ENCODE results near the gene CCKAR. TPM values are rescaled to one million over a fixed set of nuclear protein-coding genes. Genes with fewer than 3 reads are reported as not detected.

The CCKAR gene
- polyA plus RNA-seq, 4 donors = not detected

GRCh38 chr4:26491449-26492170, 1.3 kb upstream of the CCKAR start:
- DNase-seq (ENCODE audit: low read depth in 4 of 4, low spot score in 2 of 4) = no peak

GRCh38 chr4:26490960-26491284, 638 bp upstream of the CCKAR start:
- DNase-seq (ENCODE audit: low read depth in 4 of 4, low spot score in 2 of 4) = no peak

GRCh38 chr4:26489101-26489985, 941 bp downstream of the CCKAR start:
- DNase-seq (ENCODE audit: low read depth in 4 of 4, low spot score in 2 of 4) = no peak

GRCh38 chr4:26485684-26486083, 4.6 kb downstream of the CCKAR start:
- no peak for DNase-seq (ENCODE audit: low read depth in 4 of 4, low spot score in 2 of 4)

- DNase-seq (ENCODE audit: low read depth in 4 of 4, low spot score in 2 of 4) = no peak
Measured at GRCh38 chr4:26484516-26484915, 5.8 kb downstream of the CCKAR start.

GRCh38 chr4:26484032-26484515, 6.2 kb downstream of the CCKAR start:
- DNase-seq (ENCODE audit: low read depth in 4 of 4, low spot score in 2 of 4) = peak in 2 of 4 donors; percentile 30 to 45

- no peak for DNase-seq (ENCODE audit: low read depth in 4 of 4, low spot score in 2 of 4)
Measured at GRCh38 chr4:26482508-26483462, 7.5 kb downstream of the CCKAR start.

GRCh38 chr4:26478330-26478729, 12.0 kb downstream of the CCKAR start:
- DNase-seq (ENCODE audit: low read depth in 4 of 4, low spot score in 2 of 4) = no peak

- no peak for DNase-seq (ENCODE audit: low read depth in 4 of 4, low spot score in 2 of 4)
Measured at GRCh38 chr4:26476545-26476944, 13.7 kb downstream of the CCKAR start.

GRCh38 chr4:26475716-26476115, 14.6 kb downstream of the CCKAR start:
- no peak for DNase-seq (ENCODE audit: low read depth in 4 of 4, low spot score in 2 of 4)

GRCh38 chr4:26474551-26474950, 15.7 kb downstream of the CCKAR start:
- DNase-seq (ENCODE audit: low read depth in 4 of 4, low spot score in 2 of 4) = no peak

- DNase-seq (ENCODE audit: low read depth in 4 of 4, low spot score in 2 of 4) = no peak
Measured at GRCh38 chr4:26473893-26474292, 16.4 kb downstream of the CCKAR start.

GRCh38 chr4:26471890-26472289, 18.4 kb downstream of the CCKAR start:
- no peak for DNase-seq (ENCODE audit: low read depth in 4 of 4, low spot score in 2 of 4)

GRCh38 chr4:26468977-26469376, 21.3 kb downstream of the CCKAR start:
- DNase-seq (ENCODE audit: low read depth in 4 of 4, low spot score in 2 of 4) = no peak

GRCh38 chr4:26468283-26468949, 21.9 kb downstream of the CCKAR start:
- no peak for DNase-seq (ENCODE audit: low read depth in 4 of 4, low spot score in 2 of 4)

GRCh38 chr4:26467724-26468123, 22.6 kb downstream of the CCKAR start:
- no peak for DNase-seq (ENCODE audit: low read depth in 4 of 4, low spot score in 2 of 4)

- DNase-seq (ENCODE audit: low read depth in 4 of 4, low spot score in 2 of 4) = no peak
Measured at GRCh38 chr4:26466578-26467270, 23.6 kb downstream of the CCKAR start.

- no peak for DNase-seq (ENCODE audit: low read depth in 4 of 4, low spot score in 2 of 4)
Measured at GRCh38 chr4:26464420-26465095, 25.7 kb downstream of the CCKAR start.

GRCh38 chr4:26463386-26463785, 26.9 kb downstream of the CCKAR start:
- DNase-seq (ENCODE audit: low read depth in 4 of 4, low spot score in 2 of 4) = no peak
